ENCODE data around the gene SYNPO2L. TPM values are rescaled to one million over a fixed set of nuclear protein-coding genes. Genes with fewer than 3 reads are reported as not detected.
A peak's percentile ranks its signal among the peaks of the same experiment; 100 is the strongest.
"Not testable (repeated sequence)": the region's sequence is repeated elsewhere in the genome, so short reads cannot be mapped to it uniquely, and the experiment has no call there.

The SYNPO2L gene
- total RNA-seq, 4 donors from 2014 or later: not detected

- Histone ChIP-seq H3K9me3 (no peaks in the 10 kb centered on the region), H3K36me3 (no peaks in the 10 kb centered on the region), H3K4me1 (peaks cover 0 to 12% (median 2%) of the 10 kb centered on the region in 4 donors), H3K4me3 (peak overlapping the region; percentile 67 to 85 (median 84)), H3K27me3 (no peaks in the 10 kb centered on the region), H3K27ac (peak overlapping the region; percentile 61 to 85 (median 76))
- peak; percentile 92 to 98 (median 95) for DNase-seq
- TF ChIP-seq CTCF (IDR thresholded peaks at IDR 0.05) (no peak), POLR2A (IDR thresholded peaks at IDR 0.05) (peak in 1 of 2 donors; percentile 62)
Measured at GRCh38 chr10:73625884-73626752, 29.7 kb downstream of the SYNPO2L start.

GRCh38 chr10:73625004-73625883, 30.6 kb downstream of the SYNPO2L start:
- peak; percentile 29 to 59 (median 50) for DNase-seq
- Histone ChIP-seq H3K27ac (peak overlapping the region; percentile 61 to 85 (median 76)), H3K9me3 (no peaks in the 10 kb centered on the region), H3K27me3 (no peaks in the 10 kb centered on the region), H3K36me3 (no peaks in the 10 kb centered on the region), H3K4me3 (peak overlapping the region; percentile 67 to 85 (median 84)), H3K4me1 (peaks cover 0 to 12% (median 2%) of the 10 kb centered on the region in 4 donors)
- TF ChIP-seq CTCF (IDR thresholded peaks at IDR 0.05) (no peak), POLR2A (IDR thresholded peaks at IDR 0.05) (no peak)

GRCh38 chr10:73623056-73623455, 32.8 kb downstream of the SYNPO2L start:
- Histone ChIP-seq H3K27me3 (no peaks in the 10 kb centered on the region), H3K4me3 (no peak overlapping the region), H3K9me3 (no peaks in the 10 kb centered on the region), H3K4me1 (peaks cover 0 to 12% (median 2%) of the 10 kb centered on the region in 4 donors), H3K36me3 (no peaks in the 10 kb centered on the region), H3K27ac (no peak overlapping the region)
- DNase-seq: peak in 1 of 3 donors; percentile 24
- TF ChIP-seq CTCF (IDR thresholded peaks at IDR 0.05): no peak
- TF ChIP-seq POLR2A (IDR thresholded peaks at IDR 0.05): no peak

- H3K4me1 ChIP-seq, H3K36me3 ChIP-seq, H3K4me3 ChIP-seq, H3K27ac ChIP-seq, H3K9me3 ChIP-seq, DNase-seq, H3K27me3 ChIP-seq: not testable (repeated sequence)
Measured at GRCh38 chr10:73620974-73621373, 34.9 kb downstream of the SYNPO2L start.

GRCh38 chr10:73617143-73617542, 38.7 kb downstream of the SYNPO2L start:
- peak in 1 of 3 donors; percentile 2 for DNase-seq
- H3K9me3 ChIP-seq: not testable (repeated sequence)

GRCh38 chr10:73614720-73615119, 41.1 kb downstream of the SYNPO2L start:
- DNase-seq: no peak
- no peak for TF ChIP-seq CTCF (IDR thresholded peaks at IDR 0.05)
- TF ChIP-seq POLR2A (IDR thresholded peaks at IDR 0.05): no peak

More at GRCh38 chr10:73617143-73617542, 38.7 kb downstream of the SYNPO2L start:
- not testable (repeated sequence) for H3K36me3 ChIP-seq, H3K4me3 ChIP-seq, H3K4me1 ChIP-seq, H3K27me3 ChIP-seq, H3K27ac ChIP-seq

More at GRCh38 chr10:73614720-73615119, 41.1 kb downstream of the SYNPO2L start:
- H3K4me3 ChIP-seq: no peak overlapping the region
- no peak overlapping the region for H3K27ac ChIP-seq
- no peaks in the 10 kb centered on the region for H3K9me3 ChIP-seq
- H3K36me3 ChIP-seq: no peaks in the 10 kb centered on the region
- no peaks in the 10 kb centered on the region for H3K27me3 ChIP-seq
- H3K4me1 ChIP-seq: no peaks in the 10 kb centered on the region

Data from Peyer's patch (tissue), 4 donors.